ENCODE measurements around the gene TACC3.

Gene TACC3

GRCh38 chr4:1776521-1777161, 55.3 kb downstream of the TACC3 start:
- DNase-seq (ENCODE audit: low read depth) = no peak

- no peak for DNase-seq (ENCODE audit: low read depth)
Measured at GRCh38 chr4:1777822-1778641, 56.7 kb downstream of the TACC3 start.

- no peak for DNase-seq (ENCODE audit: low read depth)
Measured at GRCh38 chr4:1778642-1779392, 57.5 kb downstream of the TACC3 start.

GRCh38 chr4:1779588-1780382, 58.5 kb downstream of the TACC3 start:
- DNase-seq (ENCODE audit: low read depth) = no peak

GRCh38 chr4:1780435-1780834, 59.1 kb downstream of the TACC3 start:
- DNase-seq (ENCODE audit: low read depth) = no peak

GRCh38 chr4:1783015-1783414, 61.7 kb downstream of the TACC3 start:
- DNase-seq (ENCODE audit: low read depth) = no peak

GRCh38 chr4:1783970-1784369, 62.6 kb downstream of the TACC3 start:
- DNase-seq (ENCODE audit: low read depth) = no peak

GRCh38 chr4:1784395-1784788, 63.1 kb downstream of the TACC3 start:
- no peak for DNase-seq (ENCODE audit: low read depth)

- no peak for DNase-seq (ENCODE audit: low read depth)
Measured at GRCh38 chr4:1784789-1785591, 63.7 kb downstream of the TACC3 start.

- no peak for DNase-seq (ENCODE audit: low read depth)
Measured at GRCh38 chr4:1785592-1785991, 64.3 kb downstream of the TACC3 start.

GRCh38 chr4:1786544-1787362, 65.4 kb downstream of the TACC3 start:
- no peak for DNase-seq (ENCODE audit: low read depth)

- DNase-seq (ENCODE audit: low read depth) = no peak
Measured at GRCh38 chr4:1787411-1788077, 66.2 kb downstream of the TACC3 start.

- no peak for DNase-seq (ENCODE audit: low read depth)
Measured at GRCh38 chr4:1788254-1788973, 67.1 kb downstream of the TACC3 start.

GRCh38 chr4:1789552-1789951, 68.2 kb downstream of the TACC3 start:
- DNase-seq (ENCODE audit: low read depth) = no peak

- DNase-seq (ENCODE audit: low read depth) = no peak
Measured at GRCh38 chr4:1790005-1790404, 68.7 kb downstream of the TACC3 start.

GRCh38 chr4:1792158-1792831, 71.0 kb downstream of the TACC3 start:
- DNase-seq (ENCODE audit: low read depth) = no peak

- DNase-seq (ENCODE audit: low read depth) = peak; percentile 14
Measured at GRCh38 chr4:1792832-1793495, 71.6 kb downstream of the TACC3 start, which contains the start of gene FGFR3. FGFR3 (plus strand) TSS chr4:1793293; CDS start chr4:1793935, 642 bp downstream.

- DNase-seq (ENCODE audit: low read depth) = peak; percentile 29
Measured at GRCh38 chr4:1793496-1793840, 72.1 kb downstream of the TACC3 start.

Measured in stimulated activated CD4-positive, alpha-beta T cell treated with anti-CD3 and anti-CD28 coated beads, Interleukin-2, amount 100 ng/mL, for 4 hours (primary cell).